Activated naive CD4-positive, alpha-beta T cell treated with anti-CD3 and anti-CD28 coated beads, Interleukin-2, amount 10 ng/mL, durations not matched to agents 7 days and 5 days (primary cell): ENCODE measurements around the gene VWA5B2.

Experiments used
- CTCF ChIA-PET: fragments of 350-600 bp; sonication (Branson Sonifier 250); formaldehyde crosslinking; loops from one replicate; lab custom pipeline; 2021; ENCODE audit warnings: antibody characterized with exemption; lab: Charles Lee
- DNase-seq: peaks from one replicate; pipeline ENCODE4 v3.0.0-alpha.2; 2020
- H3K27ac Mint-ChIP-seq: one replicate; pipeline ENCODE4 v1.8.0; 2021; ENCODE audit warnings: mild to moderate bottlenecking, moderate library complexity, mixed read lengths
- H3K27me3 Mint-ChIP-seq: one replicate; pipeline ENCODE4 v1.8.0; 2021; ENCODE audit warnings: mild to moderate bottlenecking, mixed read lengths
- H3K36me3 Mint-ChIP-seq: one replicate; pipeline ENCODE4 v1.8.0; 2021; ENCODE audit warnings: mixed read lengths
- H3K4me1 Mint-ChIP-seq: one replicate; pipeline ENCODE4 v1.8.0; 2021; ENCODE audit warnings: mixed read lengths
- H3K4me3 Mint-ChIP-seq: one replicate; pipeline ENCODE4 v1.8.0; 2021; ENCODE audit warnings: mild to moderate bottlenecking, moderate library complexity, mixed read lengths
- H3K9me3 Mint-ChIP-seq: one replicate; pipeline ENCODE4 v1.8.0; 2021; ENCODE audit warnings: mixed read lengths

Gene VWA5B2

DNA sequence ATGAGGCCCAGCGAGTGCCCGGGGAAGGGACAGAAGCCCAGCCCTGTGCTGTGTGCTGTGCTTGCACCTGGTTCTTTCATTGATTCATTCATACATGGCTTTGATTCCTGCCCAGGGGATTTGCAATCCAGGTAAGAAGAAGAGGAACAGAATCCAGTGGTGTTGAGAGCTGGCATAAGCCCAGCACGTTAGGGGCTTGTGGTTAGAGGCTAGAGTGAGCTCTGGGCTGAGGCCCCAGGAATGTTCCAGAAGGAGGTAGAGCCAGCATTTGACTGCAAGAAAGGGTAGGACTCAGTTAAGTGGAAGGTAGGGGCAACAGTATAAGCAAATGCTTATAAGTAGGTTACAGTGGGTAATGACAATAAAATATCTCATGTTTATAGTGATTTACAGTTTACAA, 2.3 kb downstream of the VWA5B2 start:
- peaks cover 84% of the 10 kb centered on the region for H3K27me3 Mint-ChIP-seq
- H3K27ac Mint-ChIP-seq: no peak overlapping the region
- CTCF ChIA-PET: interaction anchor here (0.5 kb wide), 1 partner anchor 20 kb away, joined by 3 read pairs; no protein-coding TSS in a partner anchor
- peak overlapping the region; percentile 31 for H3K4me3 Mint-ChIP-seq
- peaks cover 9% of the 10 kb centered on the region for H3K4me1 Mint-ChIP-seq
- DNase-seq: no peak
- H3K36me3 Mint-ChIP-seq: no peaks in the 10 kb centered on the region
- no peaks in the 10 kb centered on the region for H3K9me3 Mint-ChIP-seq

- Mint-ChIP-seq H3K9me3 (no peaks in the 10 kb centered on the region), H3K27ac (no peak overlapping the region), H3K36me3 (no peaks in the 10 kb centered on the region), H3K4me3 (no peak overlapping the region), H3K4me1 (peaks cover 9% of the 10 kb centered on the region), H3K27me3 (peaks cover 75% of the 10 kb centered on the region)
- no peak for DNase-seq
- CTCF ChIA-PET: interaction anchor here (0.6 kb wide), 1 partner anchor 494 kb away, joined by 3 read pairs; no protein-coding TSS in a partner anchor
Observed at GRCh38 chr3:184233127-184233843, 3.9 kb downstream of the VWA5B2 start.

DNA sequence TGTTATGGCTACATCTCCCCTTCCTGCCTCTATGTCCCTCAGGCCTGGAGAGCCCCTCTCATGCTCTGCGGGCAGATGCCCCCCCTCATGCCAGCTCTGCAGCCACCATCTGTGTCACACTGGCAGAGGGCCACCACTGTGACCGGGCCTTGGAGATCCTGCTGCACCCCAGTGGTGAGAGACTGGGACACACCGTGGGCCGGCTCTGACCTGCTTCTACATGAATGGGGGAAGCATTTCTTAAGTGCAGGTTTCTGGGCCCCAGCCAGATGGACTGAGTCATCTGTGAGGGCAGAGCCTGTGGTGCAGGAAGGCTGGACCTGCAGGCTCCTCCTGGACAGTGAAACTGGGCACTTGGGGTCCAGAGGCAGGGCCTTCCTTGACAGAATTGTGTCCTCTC, 4.8 kb downstream of the VWA5B2 start:
- peaks cover 8% of the 10 kb centered on the region for H3K4me1 Mint-ChIP-seq
- no peak overlapping the region for H3K27ac Mint-ChIP-seq
- no peak for DNase-seq
- H3K4me3 Mint-ChIP-seq: no peak overlapping the region
- peaks cover 65% of the 10 kb centered on the region for H3K27me3 Mint-ChIP-seq
- CTCF ChIA-PET: no interaction called here
- no peaks in the 10 kb centered on the region for H3K9me3 Mint-ChIP-seq
- H3K36me3 Mint-ChIP-seq: no peaks in the 10 kb centered on the region

DNA sequence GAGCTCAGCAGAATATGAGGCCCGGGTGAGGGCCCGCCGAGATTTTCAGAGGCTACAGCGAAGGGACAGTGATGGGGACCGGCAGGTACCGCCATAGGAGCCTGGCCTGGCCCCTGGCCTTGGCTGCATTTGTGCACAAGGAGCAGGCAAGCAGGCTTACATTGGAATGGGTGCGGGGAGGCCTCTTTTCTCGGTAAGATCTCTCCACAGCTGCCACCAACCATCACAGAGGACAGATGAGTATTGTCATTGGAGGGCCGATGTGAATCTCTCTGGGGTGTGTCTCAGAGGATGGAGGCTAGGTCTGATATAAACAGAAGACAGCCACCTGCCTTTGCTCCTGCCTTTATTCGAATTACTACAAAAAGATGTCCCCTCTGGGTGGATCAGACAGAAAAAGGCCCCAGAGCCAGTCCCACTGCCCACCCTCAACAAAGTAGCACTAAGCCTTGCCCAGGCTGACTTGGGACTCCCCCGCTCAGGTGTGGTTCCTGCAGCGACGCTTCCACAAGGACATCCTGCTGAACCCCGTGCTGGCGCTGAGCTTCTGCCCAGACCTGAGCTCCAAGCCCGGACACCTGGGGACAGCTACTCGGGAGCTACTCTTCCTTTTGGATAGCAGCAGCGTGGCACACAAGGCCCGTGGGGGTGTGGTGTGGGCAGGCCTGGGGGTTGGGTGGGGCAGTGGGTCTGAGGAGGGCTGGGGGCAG, 5.4 kb downstream of the VWA5B2 start:
- Mint-ChIP-seq H3K9me3 (no peaks in the 10 kb centered on the region), H3K4me1 (peaks cover 8% of the 10 kb centered on the region), H3K4me3 (no peak overlapping the region), H3K27ac (no peak overlapping the region), H3K27me3 (peaks cover 59% of the 10 kb centered on the region), H3K36me3 (no peaks in the 10 kb centered on the region)
- CTCF ChIA-PET: no interaction called here
- DNase-seq: no peak

GRCh38 chr3:184235381-184236032, 6.1 kb downstream of the VWA5B2 start:
- no peak overlapping the region for H3K27ac Mint-ChIP-seq
- H3K9me3 Mint-ChIP-seq: no peaks in the 10 kb centered on the region
- CTCF ChIA-PET: interaction anchor here (6.5 kb wide), 1 partner anchor 8 kb away, joined by 58 read pairs; the partner anchor contains the start of gene VWA5B2
- peaks cover 8% of the 10 kb centered on the region for H3K4me1 Mint-ChIP-seq
- DNase-seq: no peak
- H3K4me3 Mint-ChIP-seq: no peak overlapping the region
- peaks cover 53% of the 10 kb centered on the region for H3K27me3 Mint-ChIP-seq
- H3K36me3 Mint-ChIP-seq: no peaks in the 10 kb centered on the region

GRCh38 chr3:184236033-184236410, 6.6 kb downstream of the VWA5B2 start:
- H3K4me3 Mint-ChIP-seq: no peak overlapping the region
- H3K9me3 Mint-ChIP-seq: no peaks in the 10 kb centered on the region
- no peak for DNase-seq
- CTCF ChIA-PET: interaction anchor here (1.2 to 6.5 kb wide), 3 partner anchors 8 to 53 kb away, joined by 3 to 58 read pairs (median 3); partner anchors contain the start of gene VWA5B2
- H3K27ac Mint-ChIP-seq: no peak overlapping the region
- no peaks in the 10 kb centered on the region for H3K36me3 Mint-ChIP-seq
- peaks cover 48% of the 10 kb centered on the region for H3K27me3 Mint-ChIP-seq
- H3K4me1 Mint-ChIP-seq: peaks cover 5% of the 10 kb centered on the region

DNA sequence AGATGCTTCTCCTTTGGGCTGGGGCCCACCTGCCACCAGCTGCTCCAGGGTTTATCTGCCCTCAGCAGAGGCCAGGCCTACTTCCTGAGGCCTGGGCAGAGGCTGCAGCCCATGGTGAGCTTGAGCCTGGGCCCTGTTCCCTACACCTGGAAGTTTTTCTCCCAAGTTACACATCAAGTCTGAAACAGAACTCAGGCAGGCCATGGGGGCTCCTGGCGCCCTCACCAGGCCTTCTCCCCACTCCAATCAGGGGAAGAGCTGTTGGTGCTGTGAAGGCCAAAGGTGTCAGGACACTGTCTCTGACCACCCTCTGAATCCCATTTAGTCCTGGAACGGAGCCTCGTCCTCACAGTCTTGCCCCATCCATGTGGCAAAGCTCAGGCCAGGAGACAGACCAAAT, 7.3 kb downstream of the VWA5B2 start:
- Mint-ChIP-seq H3K4me3 (no peak overlapping the region), H3K27me3 (peaks cover 42% of the 10 kb centered on the region), H3K9me3 (no peaks in the 10 kb centered on the region), H3K4me1 (no peaks in the 10 kb centered on the region), H3K36me3 (no peaks in the 10 kb centered on the region), H3K27ac (no peak overlapping the region)
- DNase-seq: no peak
- CTCF ChIA-PET: interaction anchor here (0.6 to 6.5 kb wide), 4 partner anchors 9 to 133 kb away, joined by 3 to 58 read pairs (median 4); partner anchors contain the start of gene VWA5B2

- no peak for DNase-seq
Observed at GRCh38 chr3:184237211-184237610, 7.8 kb downstream of the VWA5B2 start.

DNA sequence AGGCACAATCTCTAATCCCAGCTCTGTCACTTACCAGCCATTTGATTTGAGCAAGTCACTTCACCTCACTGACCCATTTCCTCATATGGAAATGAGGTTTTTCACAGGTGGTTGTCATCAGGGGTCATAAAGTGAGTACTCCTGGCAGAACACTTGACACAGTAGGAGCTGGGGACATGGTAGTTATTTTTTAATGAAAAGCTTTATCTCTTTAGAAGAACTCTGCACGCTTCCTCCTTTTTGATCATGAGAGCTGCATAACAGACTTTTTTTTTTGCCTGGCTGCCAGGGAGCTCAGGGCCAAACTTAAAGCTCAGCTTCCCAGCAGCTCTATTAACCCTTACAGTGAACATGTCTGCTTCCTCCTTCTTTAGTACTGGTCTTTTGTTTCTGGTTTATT, 8.4 kb downstream of the VWA5B2 start:
- no peaks in the 10 kb centered on the region for H3K36me3 Mint-ChIP-seq
- no peak overlapping the region for H3K27ac Mint-ChIP-seq
- H3K4me3 Mint-ChIP-seq: no peak overlapping the region
- DNase-seq: no peak
- CTCF ChIA-PET: interaction anchor here (6.5 kb wide), 1 partner anchor 10 kb away, joined by 58 read pairs; the partner anchor contains the start of gene VWA5B2
- no peaks in the 10 kb centered on the region for H3K9me3 Mint-ChIP-seq
- H3K4me1 Mint-ChIP-seq: no peaks in the 10 kb centered on the region
- H3K27me3 Mint-ChIP-seq: peaks cover 30% of the 10 kb centered on the region

More at GRCh38 chr3:184237211-184237610, 7.8 kb downstream of the VWA5B2 start:
- H3K27ac Mint-ChIP-seq: no peak overlapping the region
- CTCF ChIA-PET: interaction anchor here (0.6 to 6.5 kb wide), 4 partner anchors 10 to 133 kb away, joined by 3 to 58 read pairs (median 4); partner anchors contain the start of gene VWA5B2
- H3K4me1 Mint-ChIP-seq: no peaks in the 10 kb centered on the region
- H3K36me3 Mint-ChIP-seq: no peaks in the 10 kb centered on the region
- peaks cover 36% of the 10 kb centered on the region for H3K27me3 Mint-ChIP-seq
- no peak overlapping the region for H3K4me3 Mint-ChIP-seq
- no peaks in the 10 kb centered on the region for H3K9me3 Mint-ChIP-seq

DNA sequence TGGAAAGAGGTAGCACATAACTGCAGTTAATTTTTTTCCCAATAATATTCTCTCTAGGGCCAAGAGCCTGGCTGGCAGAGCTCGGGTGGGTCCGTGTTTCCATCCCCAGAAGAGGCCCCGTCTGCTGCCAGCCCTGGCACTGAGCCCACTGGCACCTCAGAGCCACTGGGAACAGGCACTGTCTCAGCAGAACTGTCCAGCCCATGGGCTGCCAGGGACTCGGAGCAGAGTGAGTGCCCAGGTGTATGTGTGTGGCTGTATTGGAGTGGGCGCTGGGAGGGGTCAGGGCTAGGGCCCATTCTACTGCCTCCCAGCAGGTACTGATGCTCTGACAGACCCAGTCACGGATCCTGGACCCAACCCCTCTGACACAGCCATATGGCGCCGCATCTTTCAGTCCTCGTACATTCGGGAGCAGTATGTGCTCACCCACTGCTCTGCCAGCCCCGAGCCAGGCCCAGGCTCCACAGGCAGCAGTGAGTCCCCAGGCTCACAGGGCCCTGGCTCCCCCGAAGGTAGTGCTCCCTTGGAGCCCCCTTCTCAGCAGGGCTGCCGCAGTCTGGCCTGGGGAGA, 8.9 kb downstream of the VWA5B2 start:
- no peaks in the 10 kb centered on the region for H3K4me1 Mint-ChIP-seq
- no peaks in the 10 kb centered on the region for H3K36me3 Mint-ChIP-seq
- peaks cover 25% of the 10 kb centered on the region for H3K27me3 Mint-ChIP-seq
- DNase-seq: no peak
- H3K4me3 Mint-ChIP-seq: no peak overlapping the region
- CTCF ChIA-PET: interaction anchor here (6.5 kb wide), 1 partner anchor 11 kb away, joined by 58 read pairs; the partner anchor contains the start of gene VWA5B2
- no peak overlapping the region for H3K27ac Mint-ChIP-seq
- no peaks in the 10 kb centered on the region for H3K9me3 Mint-ChIP-seq

- no peak overlapping the region for H3K27ac Mint-ChIP-seq
- CTCF ChIA-PET: interaction anchor here (6.5 kb wide), 1 partner anchor 12 kb away, joined by 58 read pairs; the partner anchor contains the start of gene VWA5B2
- H3K27me3 Mint-ChIP-seq: peaks cover 16% of the 10 kb centered on the region
- no peaks in the 10 kb centered on the region for H3K4me1 Mint-ChIP-seq
- DNase-seq: no peak
- H3K4me3 Mint-ChIP-seq: no peak overlapping the region
- peaks cover 4% of the 10 kb centered on the region for H3K36me3 Mint-ChIP-seq
- no peaks in the 10 kb centered on the region for H3K9me3 Mint-ChIP-seq
Observed at GRCh38 chr3:184239221-184239620, 9.8 kb downstream of the VWA5B2 start.

DNA sequence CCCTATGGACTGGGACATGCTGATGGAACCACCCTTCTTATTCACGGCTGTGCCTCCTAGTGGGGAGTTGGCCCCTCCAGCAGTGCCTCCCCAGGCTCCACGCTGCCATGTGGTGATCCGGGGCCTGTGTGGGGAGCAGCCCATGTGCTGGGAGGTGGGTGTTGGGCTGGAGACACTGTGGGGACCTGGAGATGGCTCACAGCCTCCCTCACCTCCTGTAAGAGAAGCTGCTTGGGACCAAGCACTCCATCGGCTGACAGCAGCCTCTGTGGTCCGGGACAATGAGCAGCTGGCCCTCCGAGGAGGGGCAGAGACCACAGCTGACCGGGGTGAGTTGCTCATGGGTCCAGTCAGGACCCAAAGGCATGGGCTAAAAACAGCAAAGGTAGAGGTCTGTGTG, 10.3 kb downstream of the VWA5B2 start:
- DNase-seq: no peak
- H3K9me3 Mint-ChIP-seq: no peaks in the 10 kb centered on the region
- H3K4me1 Mint-ChIP-seq: no peaks in the 10 kb centered on the region
- no peak overlapping the region for H3K27ac Mint-ChIP-seq
- peaks cover 14% of the 10 kb centered on the region for H3K27me3 Mint-ChIP-seq
- H3K36me3 Mint-ChIP-seq: peaks cover 4% of the 10 kb centered on the region
- no peak overlapping the region for H3K4me3 Mint-ChIP-seq
- CTCF ChIA-PET: interaction anchor here (1.2 to 6.5 kb wide), 2 partner anchors 12 kb away, joined by 3 to 58 read pairs; partner anchors contain the start of gene VWA5B2

GRCh38 chr3:184240384-184241140, 11.2 kb downstream of the VWA5B2 start:
- Mint-ChIP-seq H3K27ac (no peak overlapping the region), H3K9me3 (no peaks in the 10 kb centered on the region), H3K4me1 (no peaks in the 10 kb centered on the region), H3K27me3 (peaks cover 6% of the 10 kb centered on the region), H3K4me3 (no peak overlapping the region), H3K36me3 (peaks cover 9% of the 10 kb centered on the region)
- CTCF ChIA-PET: interaction anchor here (1.1 to 6.5 kb wide), 5 partner anchors 9 to 345 kb away, joined by 3 to 58 read pairs (median 3); partner anchors contain the start of genes EEF1AKMT4 and VWA5B2
- peak; percentile 42 for DNase-seq
